DND-41 (cell line): ENCODE results near the gene MPP7.

ENCODE experiments used
- ATAC-seq: fragments of 200-7000 bp; cut with Tn5 transposase; 3 replicates; pipeline ENCODE4 v1.9.1; 2021; ENCODE audit warnings: low read depth; ENCODE audit not compliant: insufficient read depth
- DNase-seq: peaks from one replicate; pipeline ENCODE4 v3.0.0-alpha.2; 2020
- H2AFZ ChIP-seq: 2 replicates; pipeline ENCODE4 v1.6.0; 2012; ENCODE audit warnings: low read depth, low read length
- H3K27ac ChIP-seq: 2 replicates; pipeline ENCODE4 v1.5.1; 2012; ENCODE audit warnings: low read length, inconsistent platforms
- H3K27me3 ChIP-seq: fragments of 200-600 bp; sonication (generic); 2 replicates; pipeline ENCODE4 v1.6.0; 2012; ENCODE audit warnings: low read length, mild to moderate bottlenecking, inconsistent platforms; ENCODE audit not compliant: insufficient read depth, poor library complexity
- H3K36me3 ChIP-seq: 2 replicates; pipeline ENCODE4 v1.5.1; 2012; ENCODE audit warnings: low read length, inconsistent platforms; ENCODE audit not compliant: insufficient read depth
- H3K4me1 ChIP-seq: 2 replicates; pipeline ENCODE4 v1.5.1; 2012; ENCODE audit warnings: mild to moderate bottlenecking, low read length; ENCODE audit not compliant: insufficient read depth
- H3K4me2 ChIP-seq: 2 replicates; pipeline ENCODE4 v1.6.0; 2012; ENCODE audit warnings: mild to moderate bottlenecking, moderate library complexity, low read length, inconsistent platforms; ENCODE audit not compliant: insufficient read depth
- H3K4me3 ChIP-seq, 2 experiments: fragments of 200-600 bp in 1 of 2; shearing (Covaris generic) in 1 of 2; 2 replicates each; pipeline ENCODE4 v1.5.1; 2012 to 2016; ENCODE audit warnings: inconsistent platforms in 2 of 2, low read length in 2 of 2, mild to moderate bottlenecking in 2 of 2, low read depth in 1 of 2, moderate library complexity in 1 of 2
- H3K79me2 ChIP-seq: 2 replicates; pipeline ENCODE4 v1.6.0; 2012; ENCODE audit warnings: low read length, inconsistent platforms; ENCODE audit not compliant: insufficient read depth
- H3K9ac ChIP-seq: 2 replicates; pipeline ENCODE4 v1.6.0; 2012; ENCODE audit warnings: low read depth, mild to moderate bottlenecking, inconsistent platforms, low read length, moderate library complexity
- H3K9me3 ChIP-seq: 2 replicates; pipeline ENCODE4 v1.5.1; 2012; ENCODE audit warnings: low read length, moderate library complexity, mild to moderate bottlenecking, inconsistent platforms; ENCODE audit not compliant: insufficient read depth, severe bottlenecking
- H4K20me1 ChIP-seq: 2 replicates; pipeline ENCODE4 v1.6.0; 2012; ENCODE audit warnings: low read length; ENCODE audit not compliant: insufficient read depth
- EZH2 ChIP-seq: IDR thresholded peaks from 3 replicates; pipeline ENCODE4 v1.6.1; 2012; ENCODE audit warnings: borderline replicate concordance, low read depth, mild to moderate bottlenecking, moderate library complexity, low read length, inconsistent platforms; ENCODE audit not compliant: severe bottlenecking
- TF ChIP-seq, protein P1 (sequence below): IDR thresholded peaks from 2 replicates; pipeline ENCODE4 v1.5.1; 2012; ENCODE audit warnings: borderline replicate concordance, low read length, moderate library complexity, mild to moderate bottlenecking; ENCODE audit not compliant: poor library complexity, severe bottlenecking; ENCODE audit errors: extremely low read depth

Gene MPP7

DNA sequence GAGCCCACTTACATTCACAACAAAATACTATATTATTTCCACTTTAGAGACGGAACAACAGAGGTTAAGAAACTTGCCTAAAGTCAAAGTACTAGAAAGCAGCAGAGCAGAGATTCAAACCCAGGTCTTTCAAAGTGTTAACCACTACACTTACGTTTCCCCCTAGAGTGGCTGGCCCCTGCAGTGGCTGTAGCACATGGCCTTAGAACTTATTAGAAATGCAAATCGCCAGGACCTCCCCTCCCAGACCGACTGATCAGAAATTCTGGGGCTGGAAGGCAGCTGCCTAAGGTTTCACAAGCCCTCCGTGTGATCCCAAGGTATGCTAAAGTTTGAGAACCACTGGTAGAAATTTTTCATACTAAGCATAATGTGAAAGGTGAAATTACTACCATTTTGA lies 8.1 kb downstream of the MPP7 start:
- no peak overlapping the region for H3K4me3 ChIP-seq
- no peak for TF ChIP-seq EZH2
- TF ChIP-seq, protein P1, sequence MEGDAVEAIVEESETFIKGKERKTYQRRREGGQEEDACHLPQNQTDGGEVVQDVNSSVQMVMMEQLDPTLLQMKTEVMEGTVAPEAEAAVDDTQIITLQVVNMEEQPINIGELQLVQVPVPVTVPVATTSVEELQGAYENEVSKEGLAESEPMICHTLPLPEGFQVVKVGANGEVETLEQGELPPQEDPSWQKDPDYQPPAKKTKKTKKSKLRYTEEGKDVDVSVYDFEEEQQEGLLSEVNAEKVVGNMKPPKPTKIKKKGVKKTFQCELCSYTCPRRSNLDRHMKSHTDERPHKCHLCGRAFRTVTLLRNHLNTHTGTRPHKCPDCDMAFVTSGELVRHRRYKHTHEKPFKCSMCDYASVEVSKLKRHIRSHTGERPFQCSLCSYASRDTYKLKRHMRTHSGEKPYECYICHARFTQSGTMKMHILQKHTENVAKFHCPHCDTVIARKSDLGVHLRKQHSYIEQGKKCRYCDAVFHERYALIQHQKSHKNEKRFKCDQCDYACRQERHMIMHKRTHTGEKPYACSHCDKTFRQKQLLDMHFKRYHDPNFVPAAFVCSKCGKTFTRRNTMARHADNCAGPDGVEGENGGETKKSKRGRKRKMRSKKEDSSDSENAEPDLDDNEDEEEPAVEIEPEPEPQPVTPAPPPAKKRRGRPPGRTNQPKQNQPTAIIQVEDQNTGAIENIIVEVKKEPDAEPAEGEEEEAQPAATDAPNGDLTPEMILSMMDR = no peak

DNA sequence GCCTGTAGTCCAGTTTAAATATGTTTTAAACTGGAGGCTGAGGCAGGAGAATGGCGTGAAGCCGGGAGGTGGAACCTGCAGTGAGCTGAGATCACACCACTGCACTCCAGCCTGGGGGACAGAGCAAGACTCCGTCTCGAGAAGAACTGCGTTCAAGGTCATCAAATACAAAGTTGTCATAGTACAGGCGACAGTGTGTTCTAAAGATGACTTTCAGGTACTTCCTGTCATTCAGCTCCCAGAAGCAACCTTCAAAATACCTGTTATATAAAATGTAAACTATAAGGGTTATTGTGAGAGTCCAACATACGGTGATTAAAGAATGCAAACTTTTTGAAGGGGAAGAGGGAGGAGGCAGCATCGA lies 8.7 kb downstream of the MPP7 start:
- Histone ChIP-seq H3K4me3 (no peak overlapping the region), H3K4me2 (no peak overlapping the region), H3K36me3 (no peaks in the 10 kb centered on the region), H3K4me1 (no peaks in the 10 kb centered on the region), H2AFZ (no peak overlapping the region), H3K9ac (no peak overlapping the region), H3K9me3 (no peaks in the 10 kb centered on the region), H3K79me2 (no peaks in the 10 kb centered on the region), H3K27me3 (peaks cover 27% of the 10 kb centered on the region), H4K20me1 (no peaks in the 10 kb centered on the region), H3K27ac (no peak overlapping the region)
- DNase-seq = no peak
- TF ChIP-seq, protein P1 = no peak
- no peak for TF ChIP-seq EZH2
- no peak for ATAC-seq

More for the DNA sequence above, 8.1 kb downstream of the MPP7 start:
- Histone ChIP-seq H3K4me2 (no peak overlapping the region), H3K27me3 (peaks cover 27% of the 10 kb centered on the region), H3K27ac (no peak overlapping the region), H3K9me3 (no peaks in the 10 kb centered on the region), H2AFZ (no peak overlapping the region), H4K20me1 (no peaks in the 10 kb centered on the region), H3K9ac (no peak overlapping the region), H3K36me3 (no peaks in the 10 kb centered on the region), H3K4me1 (no peaks in the 10 kb centered on the region), H3K79me2 (no peaks in the 10 kb centered on the region)
- DNase-seq (no peak), ATAC-seq (no peak)

DNA sequence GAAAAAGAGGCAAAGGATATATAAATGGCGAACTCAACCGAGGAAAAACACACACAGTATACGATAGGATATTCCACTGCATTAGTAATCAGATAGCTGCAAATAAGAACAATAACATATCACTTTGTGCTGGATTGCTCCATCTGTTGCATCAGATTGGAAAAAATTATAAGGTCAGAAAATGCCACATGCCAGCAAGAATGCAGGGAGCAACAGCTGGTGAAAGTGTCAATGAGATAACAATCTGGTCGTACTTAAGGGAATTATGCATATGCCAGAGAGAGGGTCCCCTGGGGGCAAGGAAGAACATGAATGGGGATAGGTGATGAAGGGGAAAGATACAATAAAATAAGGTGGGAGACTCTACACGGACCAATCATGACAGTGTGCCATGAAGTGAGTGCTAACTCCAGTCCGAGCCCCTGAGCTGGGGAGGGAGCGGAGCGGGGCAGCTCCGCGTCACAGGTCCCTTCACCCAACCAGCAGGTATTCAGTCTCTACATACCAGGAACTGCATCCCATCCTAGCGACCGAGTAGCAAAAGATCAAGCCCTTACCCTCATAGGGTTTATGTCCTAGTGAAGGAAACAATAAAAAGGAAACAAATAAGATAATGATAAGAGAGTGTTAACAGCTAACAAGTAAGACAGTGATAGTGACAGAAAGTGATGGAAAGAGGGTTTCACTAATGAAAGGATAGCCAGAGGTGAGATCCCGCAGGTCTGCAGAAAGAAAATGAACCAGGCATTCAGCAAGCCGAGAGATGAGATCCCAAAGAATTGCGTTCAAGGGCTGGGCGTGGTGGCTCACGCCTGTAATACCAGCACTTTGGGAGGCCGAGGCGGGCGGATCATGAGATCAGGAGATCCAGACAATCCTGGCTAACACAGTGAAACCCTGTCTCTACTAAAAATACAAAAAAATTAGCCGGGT lies 9.4 kb downstream of the MPP7 start:
- no peak for DNase-seq
- no peak overlapping the region for H2AFZ ChIP-seq

More for the DNA sequence above, 9.4 kb downstream of the MPP7 start:
- Histone ChIP-seq H3K4me2 (no peak overlapping the region), H3K4me3 (no peak overlapping the region), H3K36me3 (no peaks in the 10 kb centered on the region), H3K27me3 (peaks cover 27% of the 10 kb centered on the region), H3K79me2 (no peaks in the 10 kb centered on the region), H4K20me1 (no peaks in the 10 kb centered on the region), H3K9ac (no peak overlapping the region), H3K4me1 (no peaks in the 10 kb centered on the region), H3K27ac (no peak overlapping the region), H3K9me3 (no peaks in the 10 kb centered on the region)
- no peak for ATAC-seq
- TF ChIP-seq, protein P1 = no peak
- no peak for TF ChIP-seq EZH2
